Measurements from ENCODE around the gene HPD. TPM values are rescaled to one million over a fixed set of nuclear protein-coding genes. Genes with fewer than 3 reads are reported as not detected.
"Not testable (repeated sequence)": the region's sequence is repeated elsewhere in the genome, so short reads cannot be mapped to it uniquely, and the experiment has no call there.

The HPD gene
- polyA plus RNA-seq, 1 of the 3 experiments (the other 2 are of a cell fraction), result 1.9 TPM

- peaks cover 15% of the 10 kb centered on the region for H3K79me2 ChIP-seq (ENCODE audit: insufficient read depth)
- H3K36me3 ChIP-seq (replicated peaks in 1 of 2; ENCODE audit: control insufficient read depth in 1 of 2, insufficient read depth in 2 of 2, low read length in 1 of 2); POLR2A ChIA-PET; DNase-seq; H3K27ac ChIP-seq (ENCODE audit: low read depth in 2 of 2, low read length in 1 of 2); H4K20me1 ChIP-seq (ENCODE audit: insufficient read depth); H3K9me3 ChIP-seq; H3K27me3 ChIP-seq (ENCODE audit: insufficient read depth); H2AFZ ChIP-seq (ENCODE audit: low read depth); H3K4me3 ChIP-seq (ENCODE audit: low read depth in 2 of 2, low read length in 1 of 2); H3K9ac ChIP-seq; H3K4me1 ChIP-seq (ENCODE audit: control insufficient read depth in 1 of 2, insufficient read depth in 2 of 2, low read depth in 1 of 2, low read length in 1 of 2); H3K9me2 ChIP-seq; H3K4me2 ChIP-seq: not testable (repeated sequence)
- WGBS (ENCODE audit: low lambda C conversion rate), result 71% methylated on average over 11 of the region's 11 CpGs
- TF ChIP-seq FOSL2 (IDR thresholded peaks at IDR 0.05; ENCODE audit: borderline replicate concordance, low read depth), result peak; percentile 13; the same call in 1 of the 2 replicates
- CTCF ChIA-PET, result interaction anchor here (10.2 kb wide), 1 partner anchor 90 kb away, joined by 186 read pairs; the partner anchor contains the start of gene RHOF
- peaks cover 20% of the 10 kb centered on the region for H3F3A ChIP-seq (replicated peaks; ENCODE audit: insufficient read depth)
Observed at GRCh38 chr12:121885129-121885528, 26.5 kb upstream of the HPD start.

GRCh38 chr12:121883315-121883660 lies 24.6 kb upstream of the HPD start:
- Histone ChIP-seq H3K4me1 (ENCODE audit: control insufficient read depth in 1 of 2, insufficient read depth in 2 of 2, low read depth in 1 of 2, low read length in 1 of 2) (no peaks in the 10 kb centered on the region; a peak in 2 of 4 replicates), H3K27ac (ENCODE audit: low read depth in 2 of 2, low read length in 1 of 2) (no peak overlapping the region), H3K27me3 (ENCODE audit: insufficient read depth) (no peaks in the 10 kb centered on the region), H3F3A (replicated peaks; ENCODE audit: insufficient read depth) (peaks cover 14% of the 10 kb centered on the region), H3K36me3 (replicated peaks in 1 of 2; ENCODE audit: control insufficient read depth in 1 of 2, insufficient read depth in 2 of 2, low read length in 1 of 2) (no peaks in the 10 kb centered on the region), H4K20me1 (ENCODE audit: insufficient read depth) (no peaks in the 10 kb centered on the region), H3K4me2 (no peak overlapping the region), H3K9ac (no peak overlapping the region), H3K9me3 (no peaks in the 10 kb centered on the region), H3K9me2 (no peaks in the 10 kb centered on the region), H3K4me3 (ENCODE audit: low read depth in 2 of 2, low read length in 1 of 2) (no peak overlapping the region), H3K79me2 (ENCODE audit: insufficient read depth) (no peaks in the 10 kb centered on the region), H2AFZ (ENCODE audit: low read depth) (no peak overlapping the region)
- WGBS (ENCODE audit: low lambda C conversion rate), result 93% methylated on average over 4 of the region's 4 CpGs
- DNase-seq, result no peak
- POLR2A ChIA-PET, result interaction anchor here (1.5 kb wide), 1 partner anchor 11 kb away, joined by 3 read pairs; no protein-coding TSS in a partner anchor
- TF ChIP-seq FOSL2 (IDR thresholded peaks at IDR 0.05; ENCODE audit: borderline replicate concordance, low read depth) (no peak), TEAD4 (IDR thresholded peaks at IDR 0.05; ENCODE audit: borderline replicate concordance, insufficient read depth) (no peak), IRF3 (IDR thresholded peaks at IDR 0.05; ENCODE audit: low read depth, low read length) (no peak), MEF2A (IDR thresholded peaks at IDR 0.05; ENCODE audit: borderline replicate concordance, low read depth) (no peak), EZH2phosphoT487 (IDR thresholded peaks at IDR 0.05; ENCODE audit: borderline replicate concordance, low read depth) (no peak), CHD2 (IDR thresholded peaks at IDR 0.05; ENCODE audit: low read length, partially characterized antibody) (no peak), FOXM1 (IDR thresholded peaks at IDR 0.05; ENCODE audit: low read depth) (no peak), USF2 (IDR thresholded peaks at IDR 0.05; ENCODE audit: borderline replicate concordance, low read depth, low read length) (no peak), JUND (IDR thresholded peaks at IDR 0.05) (no peak), TAF1 (IDR thresholded peaks at IDR 0.05; ENCODE audit: borderline replicate concordance, low read depth, low read length) (no peak), SMC3 (IDR thresholded peaks at IDR 0.05; ENCODE audit: low read depth, low read length) (no peak), MXI1 (IDR thresholded peaks at IDR 0.05; ENCODE audit: low read depth, low read length) (no peak), NRF1 (IDR thresholded peaks at IDR 0.05; ENCODE audit: low read depth, low read length) (no peak), MAX (IDR thresholded peaks at IDR 0.05; ENCODE audit: low read depth) (no peak)
- CTCF ChIA-PET, result interaction anchor here (0.9 to 8.3 kb wide), 2 partner anchors 10 to 89 kb away, joined by 3 to 47 read pairs; partner anchors contain the start of gene RHOF

GRCh38 chr12:121876080-121876447 lies 17.4 kb upstream of the HPD start:
- H3K4me2 ChIP-seq; DNase-seq; H3K27me3 ChIP-seq (ENCODE audit: insufficient read depth); H3K79me2 ChIP-seq (ENCODE audit: insufficient read depth); H3K4me3 ChIP-seq (ENCODE audit: low read depth in 2 of 2, low read length in 1 of 2); H4K20me1 ChIP-seq (ENCODE audit: insufficient read depth); H3K36me3 ChIP-seq (replicated peaks in 1 of 2; ENCODE audit: control insufficient read depth in 1 of 2, insufficient read depth in 2 of 2, low read length in 1 of 2); H3K9ac ChIP-seq; POLR2A ChIA-PET; H3K27ac ChIP-seq (ENCODE audit: low read depth in 2 of 2, low read length in 1 of 2); H2AFZ ChIP-seq (ENCODE audit: low read depth); H3K9me2 ChIP-seq; H3K9me3 ChIP-seq: not testable (repeated sequence)
- WGBS (ENCODE audit: low lambda C conversion rate), result 99% methylated on average over 8 of the region's 8 CpGs
- H3F3A ChIP-seq (replicated peaks; ENCODE audit: insufficient read depth), result peaks cover 18% of the 10 kb centered on the region
- CTCF ChIA-PET, result interaction anchor here (2.0 to 8.3 kb wide), 2 partner anchors 12 to 81 kb away, joined by 10 to 47 read pairs; partner anchors contain the start of genes PSMD9 and RHOF
- H3K4me1 ChIP-seq (ENCODE audit: control insufficient read depth in 1 of 2, insufficient read depth in 2 of 2, low read depth in 1 of 2, low read length in 1 of 2), result peaks cover 10 to 13% of the 10 kb centered on the region in 2 experiments; a peak in 3 of 4 replicates
